Osteoblast (primary cell): ENCODE measurements around the gene KDR. TPM values are rescaled to one million over a fixed set of nuclear protein-coding genes. Genes with fewer than 3 reads are reported as not detected.

Experiments used
- DNase-seq: peaks from one replicate; pipeline ENCODE4 v3.0.0; 2011; ENCODE audit warnings: low spot score, mixed read lengths; ENCODE audit not compliant: insufficient read length; ENCODE audit errors: missing footprints
- H2AFZ ChIP-seq: 2 replicates; pipeline ENCODE4 v1.6.0; 2011; ENCODE audit warnings: mild to moderate bottlenecking, low read length
- H3K27ac ChIP-seq: 2 replicates; pipeline ENCODE4 v1.5.1; 2011; ENCODE audit warnings: mild to moderate bottlenecking, low read depth, low read length, moderate library complexity
- H3K27me3 ChIP-seq: 2 replicates; pipeline ENCODE4 v1.6.0; 2012; ENCODE audit warnings: mild to moderate bottlenecking, control low read depth, inconsistent platforms, low read length, moderate library complexity; ENCODE audit not compliant: insufficient read depth
- H3K36me3 ChIP-seq: 2 replicates; pipeline ENCODE4 v1.5.1; 2011; ENCODE audit warnings: mild to moderate bottlenecking, low read length, control low read depth, moderate library complexity; ENCODE audit not compliant: insufficient read depth
- H3K4me1 ChIP-seq: 2 replicates; pipeline ENCODE4 v1.5.1; 2011; ENCODE audit warnings: mild to moderate bottlenecking, low read length, control low read depth, moderate library complexity; ENCODE audit not compliant: insufficient read depth
- H3K4me2 ChIP-seq: 2 replicates; pipeline ENCODE4 v1.6.0; 2011; ENCODE audit warnings: mild to moderate bottlenecking, low read length; ENCODE audit not compliant: insufficient read depth
- H3K4me3 ChIP-seq: fragments of 200-600 bp; sonication (generic); 3 replicates; pipeline ENCODE4 v1.5.1; 2012; ENCODE audit warnings: mild to moderate bottlenecking, low read length, inconsistent platforms; ENCODE audit not compliant: insufficient read depth
- H3K79me2 ChIP-seq: 2 replicates; pipeline ENCODE4 v1.6.0; 2012; ENCODE audit warnings: mild to moderate bottlenecking, low read length, control low read depth, inconsistent platforms; ENCODE audit not compliant: insufficient read depth
- H3K9me3 ChIP-seq: 2 replicates; pipeline ENCODE4 v1.5.1; 2011; ENCODE audit warnings: low read depth, low read length, control low read depth
- H4K20me1 ChIP-seq: 2 replicates; pipeline ENCODE4 v1.6.0; 2012; ENCODE audit warnings: mild to moderate bottlenecking, low read length, control low read depth; ENCODE audit not compliant: insufficient read depth
- CTCF ChIP-seq: IDR thresholded peaks from 2 replicates; pipeline ENCODE4 v1.5.1; 2011; ENCODE audit warnings: mild to moderate bottlenecking, low read depth, low read length, moderate library complexity; ENCODE audit errors: extremely low read depth
- total RNA-seq: library from RNA; depleted of rRNA; stranded (reverse); fragments of >200 nt; gene quantifications from 2 replicates; pipeline ENCODE4 v1.2.3, GENCODE V29; 2012

Gene KDR
- total RNA-seq, 1 donor, result not detected

GRCh38 chr4:55169352-55169961 is 44.1 kb upstream of the KDR start:
- no peaks in the 10 kb centered on the region for H3K79me2 ChIP-seq
- H4K20me1 ChIP-seq, result no peaks in the 10 kb centered on the region
- no peak overlapping the region for H3K27ac ChIP-seq
- no peak overlapping the region for H3K4me3 ChIP-seq
- TF ChIP-seq CTCF, result no peak
- H2AFZ ChIP-seq, result no peak overlapping the region
- no peaks in the 10 kb centered on the region for H3K9me3 ChIP-seq
- H3K4me1 ChIP-seq, result peaks cover 10% of the 10 kb centered on the region
- no peaks in the 10 kb centered on the region for H3K27me3 ChIP-seq
- H3K36me3 ChIP-seq, result no peaks in the 10 kb centered on the region
- no peak for DNase-seq
- no peak overlapping the region for H3K4me2 ChIP-seq

GRCh38 chr4:55162396-55162795 is 37.0 kb upstream of the KDR start:
- H4K20me1 ChIP-seq, result no peaks in the 10 kb centered on the region
- no peak for TF ChIP-seq CTCF

DNA sequence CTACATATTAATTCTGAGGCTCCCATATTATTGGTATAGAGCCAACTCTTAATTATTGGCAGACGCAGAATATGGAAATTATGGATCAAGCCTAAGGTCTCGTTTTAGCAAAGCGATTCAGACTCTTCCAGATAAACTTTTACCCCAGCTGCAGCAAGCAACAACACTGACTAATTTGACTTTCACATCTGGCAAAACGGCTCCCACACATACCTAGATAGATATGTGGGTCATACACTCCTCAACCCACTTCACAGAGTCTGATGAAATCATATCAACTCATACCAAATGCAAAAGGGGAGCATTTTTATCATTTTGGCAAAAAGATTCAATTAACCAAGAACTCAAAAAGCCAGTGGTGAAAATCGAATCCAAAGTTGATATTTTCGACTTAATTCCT is 36.3 kb upstream of the KDR start:
- Histone ChIP-seq H3K79me2 (no peaks in the 10 kb centered on the region), H3K4me3 (no peak overlapping the region), H3K27ac (no peak overlapping the region), H3K9me3 (no peaks in the 10 kb centered on the region), H3K4me1 (no peaks in the 10 kb centered on the region), H3K36me3 (no peaks in the 10 kb centered on the region), H4K20me1 (no peaks in the 10 kb centered on the region), H2AFZ (no peak overlapping the region), H3K27me3 (peaks cover 12% of the 10 kb centered on the region), H3K4me2 (no peak overlapping the region)
- no peak for DNase-seq
- no peak for TF ChIP-seq CTCF

More at GRCh38 chr4:55162396-55162795, 37.0 kb upstream of the KDR start:
- peaks cover 7% of the 10 kb centered on the region for H3K27me3 ChIP-seq
- no peaks in the 10 kb centered on the region for H3K79me2 ChIP-seq
- no peaks in the 10 kb centered on the region for H3K4me1 ChIP-seq
- no peak overlapping the region for H3K27ac ChIP-seq
- DNase-seq, result no peak
- H3K36me3 ChIP-seq, result no peaks in the 10 kb centered on the region
- H3K4me3 ChIP-seq, result no peak overlapping the region
- no peak overlapping the region for H2AFZ ChIP-seq
- H3K4me2 ChIP-seq, result no peak overlapping the region
- H3K9me3 ChIP-seq, result no peaks in the 10 kb centered on the region

DNA sequence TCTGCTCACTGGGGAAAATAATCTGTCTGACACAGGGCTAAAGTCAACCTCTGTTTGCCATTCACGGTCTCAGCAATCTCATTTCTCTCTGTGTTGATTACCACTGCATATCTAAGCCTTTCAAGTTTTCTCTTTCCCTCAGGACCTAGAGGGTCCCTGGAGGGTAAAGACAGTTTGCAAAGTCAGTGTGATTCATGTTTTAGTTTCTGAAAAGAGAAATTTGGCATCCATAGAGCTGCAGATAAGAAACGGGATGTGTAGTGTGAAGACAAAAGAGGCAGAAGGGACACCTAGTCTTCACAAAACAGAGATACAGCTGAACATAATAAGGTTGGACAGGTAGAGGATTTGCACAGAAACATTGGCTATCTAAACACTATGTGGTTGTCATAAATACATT is 34.5 kb upstream of the KDR start:
- TF ChIP-seq CTCF, result no peak
- no peak overlapping the region for H3K4me2 ChIP-seq
- no peaks in the 10 kb centered on the region for H3K36me3 ChIP-seq
- peaks cover 17% of the 10 kb centered on the region for H3K27me3 ChIP-seq
- H3K4me1 ChIP-seq, result no peaks in the 10 kb centered on the region
- no peaks in the 10 kb centered on the region for H4K20me1 ChIP-seq
- no peaks in the 10 kb centered on the region for H3K79me2 ChIP-seq
- H3K9me3 ChIP-seq, result no peaks in the 10 kb centered on the region
- H3K4me3 ChIP-seq, result no peak overlapping the region
- H2AFZ ChIP-seq, result no peak overlapping the region
- no peak overlapping the region for H3K27ac ChIP-seq
- peak; percentile 77 for DNase-seq
